ENCODE measurements around the gene CAPN3. TPM values are rescaled to one million over a fixed set of nuclear protein-coding genes. Genes with fewer than 3 reads are reported as not detected.

The CAPN3 gene
- total RNA-seq, 1 donor from 2014 or later, result 2.8 TPM

DNA sequence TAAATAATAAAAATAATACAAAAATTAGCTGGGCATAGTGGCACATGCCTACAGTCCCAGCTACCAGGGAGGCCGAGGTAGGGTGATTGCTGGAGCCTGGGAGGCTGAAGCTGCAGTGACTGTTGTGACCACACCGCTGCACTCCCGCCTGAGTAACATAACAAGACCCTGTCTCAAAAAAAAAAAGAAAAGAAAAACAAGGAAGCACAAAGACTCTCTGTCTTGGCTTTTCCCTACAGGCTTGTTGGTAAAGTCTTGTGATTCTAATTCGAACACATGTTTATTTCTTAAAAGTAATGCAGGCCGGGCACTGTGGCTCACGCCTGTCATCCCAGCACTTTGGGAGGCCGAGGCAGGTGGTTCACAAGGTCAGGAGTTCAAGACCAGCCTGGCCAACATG is 60.1 kb downstream of the CAPN3 start:
- TF ChIP-seq, protein P1, sequence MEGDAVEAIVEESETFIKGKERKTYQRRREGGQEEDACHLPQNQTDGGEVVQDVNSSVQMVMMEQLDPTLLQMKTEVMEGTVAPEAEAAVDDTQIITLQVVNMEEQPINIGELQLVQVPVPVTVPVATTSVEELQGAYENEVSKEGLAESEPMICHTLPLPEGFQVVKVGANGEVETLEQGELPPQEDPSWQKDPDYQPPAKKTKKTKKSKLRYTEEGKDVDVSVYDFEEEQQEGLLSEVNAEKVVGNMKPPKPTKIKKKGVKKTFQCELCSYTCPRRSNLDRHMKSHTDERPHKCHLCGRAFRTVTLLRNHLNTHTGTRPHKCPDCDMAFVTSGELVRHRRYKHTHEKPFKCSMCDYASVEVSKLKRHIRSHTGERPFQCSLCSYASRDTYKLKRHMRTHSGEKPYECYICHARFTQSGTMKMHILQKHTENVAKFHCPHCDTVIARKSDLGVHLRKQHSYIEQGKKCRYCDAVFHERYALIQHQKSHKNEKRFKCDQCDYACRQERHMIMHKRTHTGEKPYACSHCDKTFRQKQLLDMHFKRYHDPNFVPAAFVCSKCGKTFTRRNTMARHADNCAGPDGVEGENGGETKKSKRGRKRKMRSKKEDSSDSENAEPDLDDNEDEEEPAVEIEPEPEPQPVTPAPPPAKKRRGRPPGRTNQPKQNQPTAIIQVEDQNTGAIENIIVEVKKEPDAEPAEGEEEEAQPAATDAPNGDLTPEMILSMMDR (IDR thresholded peaks at IDR 0.05), result no peak
- DNase-seq (ENCODE audit: low spot score), result no peak
- H3K27ac Mint-ChIP-seq (ENCODE audit: unreplicated experiment), result no peak overlapping the region
- H3K9me3 Mint-ChIP-seq (ENCODE audit: low read depth), result no peaks in the 10 kb centered on the region
- H3K36me3 Mint-ChIP-seq (ENCODE audit: low read depth), result peaks cover 40% of the 10 kb centered on the region
- H3K4me1 Mint-ChIP-seq (ENCODE audit: low read depth), result peaks cover 8% of the 10 kb centered on the region
- H3K27me3 Mint-ChIP-seq (ENCODE audit: low read depth), result no peaks in the 10 kb centered on the region
- no peak overlapping the region for H3K4me3 Mint-ChIP-seq (ENCODE audit: unreplicated experiment)

GRCh38 chr15:42421376-42421775 is 62.1 kb downstream of the CAPN3 start:
- H3K27ac Mint-ChIP-seq (ENCODE audit: unreplicated experiment), result no peak overlapping the region
- peaks cover 4% of the 10 kb centered on the region for H3K4me1 Mint-ChIP-seq (ENCODE audit: low read depth)
- H3K9me3 Mint-ChIP-seq (ENCODE audit: low read depth), result no peaks in the 10 kb centered on the region
- H3K27me3 Mint-ChIP-seq (ENCODE audit: low read depth), result no peaks in the 10 kb centered on the region
- no peak overlapping the region for H3K4me3 Mint-ChIP-seq (ENCODE audit: unreplicated experiment)
- H3K36me3 Mint-ChIP-seq (ENCODE audit: low read depth), result peaks cover 37% of the 10 kb centered on the region
- DNase-seq (ENCODE audit: low spot score), result no peak
- TF ChIP-seq, protein P1 (IDR thresholded peaks at IDR 0.05), result no peak

GRCh38 chr15:42427429-42428223 is 68.3 kb downstream of the CAPN3 start:
- peaks cover 19% of the 10 kb centered on the region for H3K4me1 Mint-ChIP-seq (ENCODE audit: low read depth)
- peak overlapping the region; percentile 82 for H3K27ac Mint-ChIP-seq (ENCODE audit: unreplicated experiment)
- no peak for DNase-seq (ENCODE audit: low spot score)

DNA sequence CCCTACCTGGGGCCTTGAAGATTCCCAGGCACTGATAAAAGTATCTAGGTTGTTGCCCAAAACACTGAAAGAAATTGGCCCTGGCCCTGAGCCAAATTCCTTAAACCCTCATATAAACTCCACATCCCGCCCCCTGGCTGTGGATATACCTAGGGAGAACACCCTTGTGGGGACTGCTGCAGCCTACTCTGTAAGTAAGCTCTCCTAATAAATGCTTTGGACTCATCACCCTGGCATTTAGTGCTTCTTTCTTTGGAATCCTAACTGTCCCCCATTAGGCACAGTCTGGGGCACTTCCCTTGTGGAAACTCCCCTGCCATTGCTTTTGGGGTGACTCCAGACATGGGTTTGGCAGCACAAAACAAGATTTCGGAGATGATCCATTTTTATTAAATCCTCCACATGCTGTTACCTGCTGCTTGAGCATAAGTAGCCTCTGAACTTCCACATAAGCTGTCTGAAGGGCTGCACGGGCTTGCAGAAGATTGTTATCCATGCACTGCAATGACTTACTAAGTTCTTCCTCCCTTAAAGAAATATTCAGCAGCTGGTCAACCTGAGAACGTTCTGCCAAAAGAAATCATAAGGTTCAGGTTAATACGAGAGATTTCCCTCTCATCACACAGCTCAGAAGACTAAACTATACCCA is 85.2 kb downstream of the CAPN3 start:
- DNase-seq (ENCODE audit: low spot score), result no peak
- no peak overlapping the region for H3K4me3 Mint-ChIP-seq (ENCODE audit: unreplicated experiment)
- peaks cover 31% of the 10 kb centered on the region for H3K36me3 Mint-ChIP-seq (ENCODE audit: low read depth)
- H3K9me3 Mint-ChIP-seq (ENCODE audit: low read depth), result no peaks in the 10 kb centered on the region
- H3K4me1 Mint-ChIP-seq (ENCODE audit: low read depth), result peaks cover 17% of the 10 kb centered on the region
- TF ChIP-seq, protein P1 (IDR thresholded peaks at IDR 0.05), result no peak
- H3K27me3 Mint-ChIP-seq (ENCODE audit: low read depth), result no peaks in the 10 kb centered on the region
- no peak overlapping the region for H3K27ac Mint-ChIP-seq (ENCODE audit: unreplicated experiment)

More at GRCh38 chr15:42427429-42428223, 68.3 kb downstream of the CAPN3 start:
- Mint-ChIP-seq H3K36me3 (ENCODE audit: low read depth) (peaks cover 26% of the 10 kb centered on the region), H3K9me3 (ENCODE audit: low read depth) (no peaks in the 10 kb centered on the region), H3K4me3 (ENCODE audit: unreplicated experiment) (no peak overlapping the region), H3K27me3 (ENCODE audit: low read depth) (no peaks in the 10 kb centered on the region)
- TF ChIP-seq, protein P1 (IDR thresholded peaks at IDR 0.05), result no peak

GRCh38 chr15:42445551-42445950 is 86.2 kb downstream of the CAPN3 start:
- Mint-ChIP-seq H3K9me3 (ENCODE audit: low read depth) (no peaks in the 10 kb centered on the region), H3K27ac (ENCODE audit: unreplicated experiment) (no peak overlapping the region), H3K27me3 (ENCODE audit: low read depth) (no peaks in the 10 kb centered on the region), H3K36me3 (ENCODE audit: low read depth) (peaks cover 37% of the 10 kb centered on the region), H3K4me1 (ENCODE audit: low read depth) (peaks cover 15% of the 10 kb centered on the region), H3K4me3 (ENCODE audit: unreplicated experiment) (no peak overlapping the region)
- DNase-seq (ENCODE audit: low spot score), result no peak
- TF ChIP-seq, protein P1 (IDR thresholded peaks at IDR 0.05), result no peak
